HPDE6-E6E7 (cell line): ENCODE results near the gene TMED4.
A peak's percentile ranks its signal among the peaks of the same experiment; 100 is the strongest.
"Not testable (repeated sequence)": the region's sequence is repeated elsewhere in the genome, so short reads cannot be mapped to it uniquely, and the experiment has no call there.

Experiments
- DNase-seq: peaks from one replicate; pipeline ENCODE4 v3.0.0; 2011; ENCODE audit warnings: missing footprints; ENCODE audit errors: extremely low spot score

TMED4 gene

GRCh38 chr7:44568771-44569560 is 13.1 kb downstream of the TMED4 start:
- DNase-seq = no peak

- no peak for DNase-seq
Measured at GRCh38 chr7:44567884-44568283, 14.1 kb downstream of the TMED4 start.

GRCh38 chr7:44566680-44567079 is 15.4 kb downstream of the TMED4 start:
- no peak for DNase-seq

GRCh38 chr7:44565795-44566559 is 16.1 kb downstream of the TMED4 start:
- DNase-seq = no peak

GRCh38 chr7:44565097-44565794 is 16.8 kb downstream of the TMED4 start:
- DNase-seq = peak; percentile 54

GRCh38 chr7:44564606-44565005 is 17.4 kb downstream of the TMED4 start:
- DNase-seq = no peak

- DNase-seq = no peak
Measured at GRCh38 chr7:44563171-44563679, 18.8 kb downstream of the TMED4 start.

GRCh38 chr7:44562622-44562962 is 19.4 kb downstream of the TMED4 start:
- DNase-seq = not testable (repeated sequence)

- peak; percentile 69 for DNase-seq
Measured at GRCh38 chr7:44561962-44562621, 19.9 kb downstream of the TMED4 start.

GRCh38 chr7:44561481-44561880 is 20.6 kb downstream of the TMED4 start:
- no peak for DNase-seq

GRCh38 chr7:44559485-44559884 is 22.5 kb downstream of the TMED4 start:
- no peak for DNase-seq

GRCh38 chr7:44557485-44557884 is 24.5 kb downstream of the TMED4 start:
- no peak for DNase-seq

- no peak for DNase-seq
Measured at GRCh38 chr7:44555350-44555749, 26.7 kb downstream of the TMED4 start.

- DNase-seq = not testable (repeated sequence)
Measured at GRCh38 chr7:44552473-44553005, 29.5 kb downstream of the TMED4 start.

- no peak for DNase-seq
Measured at GRCh38 chr7:44549457-44549856, 32.6 kb downstream of the TMED4 start.

GRCh38 chr7:44548893-44549292 is 33.1 kb downstream of the TMED4 start:
- no peak for DNase-seq

GRCh38 chr7:44547536-44548231 is 34.3 kb downstream of the TMED4 start:
- DNase-seq = no peak

GRCh38 chr7:44541876-44542610 is 40.0 kb downstream of the TMED4 start:
- no peak for DNase-seq

- DNase-seq = no peak
Measured at GRCh38 chr7:44541028-44541869, 40.8 kb downstream of the TMED4 start, which contains the start of gene NPC1L1. NPC1L1 (minus strand) TSS chr7:44541330; CDS start chr7:44541259, 71 bp downstream.
